Tibial artery (tissue), 4 donors: Measurements from ENCODE around the gene PDCD10.

ENCODE experiments used
- DNase-seq, 2 donors: peaks; one replicate each; pipeline ENCODE4 v3.0.0-alpha.2; 2019
- H3K27ac ChIP-seq, 2 donors: fragments of 200-600 bp; sonication (generic) in 1 of 2; 1 replicate in 1 of 2; 2 replicates in 1 of 2; pipeline ENCODE4 v1.5.1; 2018 to 2019; ENCODE audit warnings: mild to moderate bottlenecking in 1 of 2
- H3K27me3 ChIP-seq, 2 donors: fragments of 200-600 bp; sonication (generic) in 1 of 2; one replicate each; pipeline versions ENCODE4 v1.5.1 to v1.6.0; 2016 to 2019
- H3K36me3 ChIP-seq, 3 donors: fragments of 200-600 bp; sonication (generic) in 2 of 3; one replicate each; pipeline ENCODE4 v1.5.1; 2016 to 2019; ENCODE audit warnings: mild to moderate bottlenecking in 2 of 3
- H3K4me1 ChIP-seq, 4 donors: fragments of 200-600 bp; sonication (generic) in 2 of 4; 1 replicate in 3 of 4; 2 replicates in 1 of 4; pipeline ENCODE4 v1.5.1; 2016 to 2019
- H3K4me3 ChIP-seq, 2 donors: fragments of 200-600 bp; sonication (generic) in 1 of 2; 1 replicate in 1 of 2; 2 replicates in 1 of 2; pipeline ENCODE4 v1.5.1; 2018 to 2019; ENCODE audit warnings: mild to moderate bottlenecking in 2 of 2
- H3K9me3 ChIP-seq, 3 donors: fragments of 200-600 bp; sonication (generic) in 1 of 3; one replicate each; pipeline ENCODE4 v1.5.1; 2016 to 2019
- CTCF ChIP-seq, 2 experiments: fragments of 200-600 bp in 1 of 2; fragments of 450-650 bp in 1 of 2; IDR thresholded peaks; one replicate each; pipeline ENCODE4 v1.5.1; 2017 to 2019; ENCODE audit warnings: antibody characterized with exemption in 2 of 2, mild to moderate bottlenecking in 1 of 2, moderate library complexity in 1 of 2
- intact Hi-C: fragments of 100-400 bp; cut with DNase I; formaldehyde crosslinking; loops from one replicate; pipeline ENCODE4 v1.15.0; 2023; ENCODE audit warnings: low total_unique reads

The PDCD10 gene

GRCh38 chr3:167733961-167734497 lies 663 bp downstream of the PDCD10 start:
- no peak for DNase-seq
- no peaks in the 10 kb centered on the region for H3K36me3 ChIP-seq
- peaks cover 0 to 46% (median 10%) of the 10 kb centered on the region in 4 donors for H3K4me1 ChIP-seq
- peak overlapping the region; percentile 70 to 78 for H3K4me3 ChIP-seq
- no peaks in the 10 kb centered on the region for H3K27me3 ChIP-seq
- no peak for TF ChIP-seq CTCF (IDR thresholded peaks at IDR 0.05)
- peak overlapping the region; percentile 90 to 95 for H3K27ac ChIP-seq
- H3K9me3 ChIP-seq: no peaks in the 10 kb centered on the region
- intact Hi-C loops: loop anchor here (10.0 kb wide), 2 partner anchors 141 to 361 kb away; partner anchors contain the start of gene GOLIM4

GRCh38 chr3:167732313-167733065 lies 2.2 kb downstream of the PDCD10 start:
- no peak overlapping the region for H3K27ac ChIP-seq
- intact Hi-C loops: loop anchor here (10.0 kb wide), 2 partner anchors 142 to 362 kb away; partner anchors contain the start of gene GOLIM4
- H3K4me1 ChIP-seq: peaks cover 0 to 60% (median 13%) of the 10 kb centered on the region in 4 donors
- no peaks in the 10 kb centered on the region for H3K9me3 ChIP-seq
- DNase-seq: no peak
- no peak for TF ChIP-seq CTCF (IDR thresholded peaks at IDR 0.05)
- H3K36me3 ChIP-seq: no peaks in the 10 kb centered on the region
- H3K4me3 ChIP-seq: no peak overlapping the region
- H3K27me3 ChIP-seq: no peaks in the 10 kb centered on the region

- no peaks in the 10 kb centered on the region for H3K9me3 ChIP-seq
- H3K27me3 ChIP-seq: no peaks in the 10 kb centered on the region
- H3K4me3 ChIP-seq: no peak overlapping the region
- H3K27ac ChIP-seq: no peak overlapping the region
- no peaks in the 10 kb centered on the region for H3K36me3 ChIP-seq
- TF ChIP-seq CTCF (IDR thresholded peaks at IDR 0.05): no peak
- DNase-seq: no peak
- peaks cover 0 to 56% (median 11%) of the 10 kb centered on the region in 4 donors for H3K4me1 ChIP-seq
- intact Hi-C loops: loop anchor here (10.0 kb wide), 2 partner anchors 143 to 363 kb away; partner anchors contain the start of gene GOLIM4
Observed at GRCh38 chr3:167731393-167731792, 3.3 kb downstream of the PDCD10 start.

GRCh38 chr3:167729591-167729990 lies 5.1 kb downstream of the PDCD10 start:
- Histone ChIP-seq H3K4me3 (no peak overlapping the region), H3K27me3 (no peaks in the 10 kb centered on the region), H3K4me1 (peaks cover 0 to 49% (median 9%) of the 10 kb centered on the region in 4 donors), H3K9me3 (no peaks in the 10 kb centered on the region), H3K27ac (no peak overlapping the region), H3K36me3 (no peaks in the 10 kb centered on the region)
- TF ChIP-seq CTCF (IDR thresholded peaks at IDR 0.05): no peak
- intact Hi-C loops: no loop called here
- DNase-seq: no peak

- no peak for TF ChIP-seq CTCF (IDR thresholded peaks at IDR 0.05)
- intact Hi-C loops: no loop called here
- Histone ChIP-seq H3K27ac (no peak overlapping the region), H3K36me3 (no peaks in the 10 kb centered on the region), H3K27me3 (no peaks in the 10 kb centered on the region), H3K4me1 (peaks cover 0 to 46% (median 7%) of the 10 kb centered on the region in 4 donors), H3K4me3 (no peak overlapping the region), H3K9me3 (no peaks in the 10 kb centered on the region)
- no peak for DNase-seq
Observed at GRCh38 chr3:167728632-167729323, 5.9 kb downstream of the PDCD10 start.
